ENCODE measurements around the gene PSMD14.
A peak's percentile ranks its signal among the peaks of the same experiment; 100 is the strongest.

The PSMD14 gene

DNA sequence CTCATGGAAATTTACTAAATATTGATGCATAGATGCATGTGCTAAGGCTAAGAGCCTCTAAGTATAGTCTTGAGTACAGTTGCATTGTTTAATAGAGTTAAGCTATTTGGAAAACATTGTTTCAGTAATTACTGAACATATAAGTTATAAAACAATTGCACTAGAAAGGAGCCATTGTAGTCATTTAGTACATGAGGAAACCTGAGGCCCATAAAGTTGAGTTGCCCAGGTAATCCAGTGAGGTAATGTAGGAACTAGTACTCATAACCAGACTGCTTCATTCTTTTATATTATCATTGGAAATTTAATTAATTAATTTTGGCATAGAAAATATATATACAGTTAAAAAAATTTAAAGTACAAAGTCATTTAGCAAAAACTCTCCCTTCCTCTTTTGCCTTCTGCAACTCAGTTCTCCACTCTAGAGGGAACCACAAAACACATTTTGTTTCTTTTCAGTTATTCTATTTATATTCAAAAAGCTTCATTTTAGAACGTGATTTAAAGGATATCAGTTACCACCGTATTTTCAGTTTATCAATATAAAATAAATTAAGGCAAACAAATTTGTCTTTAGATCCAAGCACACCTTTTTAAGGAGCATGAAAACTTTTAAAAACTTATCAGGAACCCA, 80.0 kb downstream of the PSMD14 start:
- Histone ChIP-seq H2BK120ac (ENCODE audit: low read depth, low read length) (no peak overlapping the region), H3K56ac (ENCODE audit: low read length) (no peak overlapping the region), H3K18ac (ENCODE audit: low read length) (no peak overlapping the region), H3K9ac (ENCODE audit: low read length) (no peak overlapping the region), H3K4me1 (ENCODE audit: control insufficient read depth, low read depth, low read length) (no peaks in the 10 kb centered on the region), H3K4me2 (ENCODE audit: low read length) (no peak overlapping the region), H3K4ac (ENCODE audit: low read depth, low read length) (no peak overlapping the region), H4K5ac (ENCODE audit: low read length) (no peak overlapping the region), H3K23ac (ENCODE audit: low read length) (no peak overlapping the region), H2BK5ac (ENCODE audit: low read length) (no peak overlapping the region), H3K27ac (ENCODE audit: low read depth, low read length) (no peak overlapping the region), H3K27me3 (ENCODE audit: insufficient read depth, low read length, poor library complexity) (no peaks in the 10 kb centered on the region), H3K36me3 (ENCODE audit: control insufficient read depth, insufficient read depth, low read length) (no peaks in the 10 kb centered on the region), H2AK5ac (ENCODE audit: low read length) (no peak overlapping the region), H4K8ac (ENCODE audit: low read depth, low read length) (no peak overlapping the region), H3K79me1 (ENCODE audit: low read length) (no peaks in the 10 kb centered on the region), H2BK15ac (replicated peaks; ENCODE audit: low read depth) (no peak overlapping the region), H3K79me2 (ENCODE audit: control insufficient read depth, insufficient read depth, low read length) (no peaks in the 10 kb centered on the region), H3K4me3 (ENCODE audit: low read length) (no peak overlapping the region)
- no peak for DNase-seq
- no CpG with 5 or more reads among the region's 2 CpGs for WGBS (ENCODE audit: extremely low coverage, insufficient coverage, low lambda C conversion rate)

DNA sequence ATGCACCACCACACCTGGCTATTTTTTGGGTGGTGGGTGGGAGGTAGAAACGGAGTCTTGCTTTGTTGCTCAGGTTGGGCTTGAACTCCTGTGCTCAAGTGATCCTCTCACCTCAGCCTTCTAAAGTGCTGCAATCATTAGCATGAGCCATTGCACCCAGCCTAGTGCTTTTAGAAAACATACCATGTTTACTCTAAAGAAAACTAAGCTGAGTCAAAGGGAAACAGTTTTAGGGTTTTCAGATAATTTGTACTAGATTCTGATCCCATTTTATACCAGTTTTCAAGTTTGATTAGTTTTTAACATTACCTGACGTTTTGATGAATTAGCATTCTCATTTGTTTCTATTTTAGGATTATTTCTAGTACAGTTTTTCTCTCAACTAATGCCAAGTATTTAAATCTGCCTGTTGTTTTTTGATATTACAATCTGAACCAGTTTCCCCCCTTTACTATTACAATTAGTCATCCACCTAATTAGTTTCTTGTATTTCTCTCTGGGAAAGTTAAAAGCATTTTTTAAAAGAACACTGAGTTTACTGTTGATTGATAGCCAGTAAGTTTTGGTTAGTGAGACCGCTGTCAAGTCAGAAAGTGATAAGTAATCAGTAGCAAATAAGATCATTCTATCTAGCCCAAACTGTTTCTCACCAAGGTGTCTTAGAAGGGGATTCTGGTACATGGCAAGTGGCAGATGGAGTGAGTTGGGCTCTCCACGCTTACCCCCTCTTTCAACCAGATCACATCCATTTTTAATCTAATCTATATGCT, 83.7 kb downstream of the PSMD14 start:
- Histone ChIP-seq H4K5ac (ENCODE audit: low read length) (no peak overlapping the region), H3K23ac (ENCODE audit: low read length) (no peak overlapping the region), H3K4me1 (ENCODE audit: control insufficient read depth, low read depth, low read length) (no peaks in the 10 kb centered on the region), H2AK5ac (ENCODE audit: low read length) (no peak overlapping the region), H4K8ac (ENCODE audit: low read depth, low read length) (no peak overlapping the region), H3K4me3 (ENCODE audit: low read length) (no peak overlapping the region), H3K36me3 (ENCODE audit: control insufficient read depth, insufficient read depth, low read length) (peaks cover 2% of the 10 kb centered on the region), H2BK15ac (replicated peaks; ENCODE audit: low read depth) (no peak overlapping the region), H2BK5ac (ENCODE audit: low read length) (no peak overlapping the region), H3K18ac (ENCODE audit: low read length) (no peak overlapping the region), H3K79me1 (ENCODE audit: low read length) (no peaks in the 10 kb centered on the region), H3K4me2 (ENCODE audit: low read length) (no peak overlapping the region), H3K27me3 (ENCODE audit: insufficient read depth, low read length, poor library complexity) (no peaks in the 10 kb centered on the region), H3K79me2 (ENCODE audit: control insufficient read depth, insufficient read depth, low read length) (no peaks in the 10 kb centered on the region), H3K9ac (ENCODE audit: low read length) (no peak overlapping the region), H3K56ac (ENCODE audit: low read length) (no peak overlapping the region), H2BK120ac (ENCODE audit: low read depth, low read length) (no peak overlapping the region), H3K27ac (ENCODE audit: low read depth, low read length) (no peak overlapping the region), H3K4ac (ENCODE audit: low read depth, low read length) (no peak overlapping the region)
- peak; percentile 17 for DNase-seq
- WGBS (ENCODE audit: extremely low coverage, insufficient coverage, low lambda C conversion rate), result no CpG with 5 or more reads among the region's 4 CpGs

DNA sequence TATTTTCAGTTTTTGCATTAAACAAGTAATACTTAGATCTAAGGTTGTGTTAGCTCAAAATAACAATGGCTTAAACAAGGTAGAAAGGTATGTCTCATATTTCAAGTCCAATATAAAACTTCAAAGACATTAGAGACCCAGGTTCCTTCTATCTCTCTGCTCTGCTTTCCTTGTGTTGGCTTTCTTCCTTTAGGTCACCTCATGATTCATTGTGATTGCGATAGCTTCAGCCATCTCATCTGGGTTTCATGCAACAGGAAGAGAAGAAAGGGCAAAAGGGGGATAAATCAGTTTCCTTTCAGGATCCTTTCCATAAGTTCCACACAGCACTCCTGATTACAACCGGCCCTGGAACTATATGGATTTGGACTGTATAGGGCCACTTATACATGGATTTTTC, 91.9 kb downstream of the PSMD14 start:
- H3K4me3 ChIP-seq (ENCODE audit: low read length), result no peak overlapping the region
- no peak overlapping the region for H3K23ac ChIP-seq (ENCODE audit: low read length)
- DNase-seq, result no peak
- no peak overlapping the region for H2BK120ac ChIP-seq (ENCODE audit: low read depth, low read length)
- no peak overlapping the region for H3K18ac ChIP-seq (ENCODE audit: low read length)
- H2AK5ac ChIP-seq (ENCODE audit: low read length), result no peak overlapping the region
- H4K8ac ChIP-seq (ENCODE audit: low read depth, low read length), result no peak overlapping the region
- H3K4me2 ChIP-seq (ENCODE audit: low read length), result no peak overlapping the region
- H3K56ac ChIP-seq (ENCODE audit: low read length), result no peak overlapping the region
- no peaks in the 10 kb centered on the region for H3K79me2 ChIP-seq (ENCODE audit: control insufficient read depth, insufficient read depth, low read length)
- WGBS (ENCODE audit: extremely low coverage, insufficient coverage, low lambda C conversion rate), result no CpG with 5 or more reads among the region's 2 CpGs
- no peak overlapping the region for H4K5ac ChIP-seq (ENCODE audit: low read length)
- no peaks in the 10 kb centered on the region for H3K79me1 ChIP-seq (ENCODE audit: low read length)
- H2BK15ac ChIP-seq (replicated peaks; ENCODE audit: low read depth), result no peak overlapping the region
- no peak overlapping the region for H3K4ac ChIP-seq (ENCODE audit: low read depth, low read length)
- no peak overlapping the region for H2BK5ac ChIP-seq (ENCODE audit: low read length)
- no peak overlapping the region for H3K27ac ChIP-seq (ENCODE audit: low read depth, low read length)
- H3K36me3 ChIP-seq (ENCODE audit: control insufficient read depth, insufficient read depth, low read length), result peaks cover 2% of the 10 kb centered on the region
- no peaks in the 10 kb centered on the region for H3K4me1 ChIP-seq (ENCODE audit: control insufficient read depth, low read depth, low read length)
- no peaks in the 10 kb centered on the region for H3K27me3 ChIP-seq (ENCODE audit: insufficient read depth, low read length, poor library complexity)
- no peak overlapping the region for H3K9ac ChIP-seq (ENCODE audit: low read length)

DNA sequence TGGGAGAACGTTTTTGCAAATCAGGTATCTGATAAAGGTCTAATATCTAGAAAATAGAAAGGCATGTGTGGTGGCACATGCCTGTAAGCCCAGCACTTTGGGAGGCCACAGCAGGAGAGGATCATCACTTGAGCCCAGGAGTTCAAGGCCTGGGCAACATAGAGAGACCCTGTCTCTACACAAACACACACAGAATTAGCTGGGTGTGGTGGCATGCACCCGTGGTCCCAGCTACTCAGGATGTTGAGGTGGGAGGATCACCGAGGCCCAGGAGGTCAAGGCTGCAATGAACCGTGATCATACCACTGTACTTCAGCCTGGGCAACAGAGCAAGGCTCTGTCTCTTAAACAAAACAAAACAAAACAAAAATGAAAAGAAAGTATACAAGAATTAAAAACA, 94.1 kb downstream of the PSMD14 start:
- Histone ChIP-seq H3K79me1 (ENCODE audit: low read length) (no peaks in the 10 kb centered on the region), H3K4ac (ENCODE audit: low read depth, low read length) (no peak overlapping the region), H3K4me1 (ENCODE audit: control insufficient read depth, low read depth, low read length) (no peaks in the 10 kb centered on the region), H3K23ac (ENCODE audit: low read length) (no peak overlapping the region), H3K9ac (ENCODE audit: low read length) (no peak overlapping the region), H3K18ac (ENCODE audit: low read length) (no peak overlapping the region), H3K79me2 (ENCODE audit: control insufficient read depth, insufficient read depth, low read length) (no peaks in the 10 kb centered on the region), H2BK120ac (ENCODE audit: low read depth, low read length) (no peak overlapping the region), H3K4me2 (ENCODE audit: low read length) (no peak overlapping the region), H3K27me3 (ENCODE audit: insufficient read depth, low read length, poor library complexity) (no peaks in the 10 kb centered on the region), H2BK5ac (ENCODE audit: low read length) (no peak overlapping the region), H4K8ac (ENCODE audit: low read depth, low read length) (no peak overlapping the region), H3K36me3 (ENCODE audit: control insufficient read depth, insufficient read depth, low read length) (no peaks in the 10 kb centered on the region), H3K27ac (ENCODE audit: low read depth, low read length) (no peak overlapping the region), H4K5ac (ENCODE audit: low read length) (no peak overlapping the region), H3K56ac (ENCODE audit: low read length) (no peak overlapping the region), H2BK15ac (replicated peaks; ENCODE audit: low read depth) (no peak overlapping the region), H3K4me3 (ENCODE audit: low read length) (no peak overlapping the region), H2AK5ac (ENCODE audit: low read length) (no peak overlapping the region)
- no peak for DNase-seq
- no CpG with 5 or more reads among the region's 4 CpGs for WGBS (ENCODE audit: extremely low coverage, insufficient coverage, low lambda C conversion rate)

DNA sequence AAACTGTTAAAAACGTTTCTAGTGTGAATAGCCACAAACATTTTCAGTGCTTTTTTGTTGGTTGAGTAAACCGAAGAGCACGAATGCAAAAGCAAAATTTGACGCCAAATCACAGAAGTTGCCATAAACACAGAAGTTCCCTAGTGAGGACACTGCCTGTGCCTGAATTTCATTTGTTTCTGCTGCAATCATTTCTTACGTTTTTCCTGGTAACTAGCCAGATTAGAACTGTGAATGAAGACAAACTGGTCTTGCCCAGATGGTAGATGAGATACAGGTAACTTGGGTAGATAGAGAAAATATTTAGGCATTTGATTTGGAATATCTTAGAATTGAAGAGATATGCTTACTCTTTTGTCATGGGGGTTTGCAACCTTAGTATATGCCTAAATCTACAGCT, 98.1 kb downstream of the PSMD14 start:
- Histone ChIP-seq H3K18ac (ENCODE audit: low read length) (no peak overlapping the region), H2BK15ac (replicated peaks; ENCODE audit: low read depth) (no peak overlapping the region), H3K4me2 (ENCODE audit: low read length) (no peak overlapping the region), H3K56ac (ENCODE audit: low read length) (no peak overlapping the region), H2BK120ac (ENCODE audit: low read depth, low read length) (no peak overlapping the region), H2BK5ac (ENCODE audit: low read length) (no peak overlapping the region), H3K36me3 (ENCODE audit: control insufficient read depth, insufficient read depth, low read length) (no peaks in the 10 kb centered on the region), H3K27ac (ENCODE audit: low read depth, low read length) (no peak overlapping the region), H2AK5ac (ENCODE audit: low read length) (no peak overlapping the region), H3K23ac (ENCODE audit: low read length) (no peak overlapping the region), H3K4me1 (ENCODE audit: control insufficient read depth, low read depth, low read length) (no peaks in the 10 kb centered on the region), H3K79me1 (ENCODE audit: low read length) (no peaks in the 10 kb centered on the region), H3K27me3 (ENCODE audit: insufficient read depth, low read length, poor library complexity) (no peaks in the 10 kb centered on the region), H3K9ac (ENCODE audit: low read length) (no peak overlapping the region), H3K4me3 (ENCODE audit: low read length) (no peak overlapping the region), H4K8ac (ENCODE audit: low read depth, low read length) (no peak overlapping the region), H3K79me2 (ENCODE audit: control insufficient read depth, insufficient read depth, low read length) (no peaks in the 10 kb centered on the region), H3K4ac (ENCODE audit: low read depth, low read length) (no peak overlapping the region), H4K5ac (ENCODE audit: low read length) (no peak overlapping the region)
- no peak for DNase-seq
- WGBS (ENCODE audit: extremely low coverage, insufficient coverage, low lambda C conversion rate), result no CpG with 5 or more reads among the region's 5 CpGs
